Urothelium cell line (cell line): Measurements from ENCODE around the gene KCNJ5.

Source experiments
- DNase-seq: peaks from one replicate; pipeline ENCODE4 v3.0.0; 2011; ENCODE audit warnings: low spot score, mixed read lengths
- FAIRE-seq: peaks from 2 replicates; lab custom pipeline; 2011; peaks lifted over from hg19 to GRCh38; lab: Jason Lieb, UNC

Gene KCNJ5

DNA sequence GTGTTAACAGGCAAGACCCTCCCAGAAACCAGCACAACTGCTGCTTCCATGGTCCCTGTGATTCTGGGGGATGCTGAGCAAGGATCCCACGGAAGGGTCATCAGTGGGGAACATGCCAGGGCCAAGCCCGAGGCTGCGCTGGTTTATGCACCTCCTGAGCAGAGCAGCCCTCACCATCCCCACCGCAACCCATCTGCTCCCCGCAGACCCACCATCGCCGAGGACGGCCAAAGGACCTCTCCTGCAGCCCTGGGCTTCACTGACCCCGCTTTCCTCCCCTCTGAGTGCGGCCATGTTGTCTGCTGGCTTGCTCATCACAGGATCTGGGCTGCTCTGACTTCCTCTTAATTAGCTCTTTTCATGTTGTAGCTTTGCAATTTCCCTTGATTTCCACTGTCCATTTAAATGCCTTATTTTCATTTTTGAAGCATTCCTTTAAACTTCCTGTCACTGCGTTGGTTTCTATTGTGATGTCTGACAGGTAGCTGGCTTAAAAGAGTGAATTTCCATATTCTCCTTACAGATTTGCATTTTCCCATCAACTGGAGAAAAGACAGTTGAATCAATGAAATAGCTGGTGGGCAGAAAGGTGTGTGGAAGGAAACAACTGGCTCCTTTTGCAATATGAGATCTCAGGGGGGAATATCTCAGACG, 36.7 kb downstream of the KCNJ5 start:
- no peak for DNase-seq

GRCh38 chr11:128928400-128928799, 37.2 kb downstream of the KCNJ5 start:
- FAIRE-seq (no peak), DNase-seq (no peak)

More for the DNA sequence above, 36.7 kb downstream of the KCNJ5 start:
- FAIRE-seq, result no peak

GRCh38 chr11:128929468-128929867, 38.3 kb downstream of the KCNJ5 start:
- FAIRE-seq (no peak), DNase-seq (no peak)

DNA sequence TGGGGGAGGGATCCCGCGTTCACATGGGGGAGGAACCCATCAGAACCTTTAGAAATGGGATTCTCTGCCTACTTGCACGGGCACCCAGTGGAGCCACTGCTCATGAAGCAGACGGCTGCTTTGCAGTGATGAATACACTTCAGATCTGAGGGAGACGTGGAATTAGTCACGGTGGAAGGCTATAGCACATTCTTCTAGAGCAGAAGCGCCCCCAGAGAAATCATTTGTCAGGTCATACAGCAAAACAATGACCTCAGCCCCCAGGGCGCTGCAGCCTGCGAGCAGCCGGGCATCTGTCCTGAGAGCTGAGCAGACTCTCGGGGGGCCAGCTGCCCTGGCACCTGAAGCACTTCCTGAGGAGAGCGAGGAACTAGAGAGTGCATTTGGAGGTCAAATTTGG, 38.8 kb downstream of the KCNJ5 start:
- DNase-seq (no peak), FAIRE-seq (no peak)

DNA sequence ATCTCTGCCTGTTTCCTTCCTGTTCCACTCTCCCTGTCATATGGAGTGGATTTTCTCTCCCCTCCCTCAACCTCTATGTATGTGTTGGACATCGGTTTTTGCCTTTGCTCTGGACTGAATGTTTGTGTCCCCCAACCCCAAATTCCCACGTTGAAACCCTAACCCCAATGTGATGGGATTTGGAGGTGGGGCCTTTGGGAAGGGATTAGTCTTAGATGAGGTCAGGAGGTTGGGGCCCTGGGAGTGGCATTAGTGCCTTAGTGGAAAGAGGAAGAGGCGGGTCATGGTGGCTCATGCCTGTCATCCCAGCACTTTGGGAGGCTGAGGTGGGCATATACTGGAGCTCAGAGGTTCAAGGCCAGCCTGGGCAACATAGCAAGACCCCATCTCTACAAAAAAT, 39.9 kb downstream of the KCNJ5 start:
- FAIRE-seq, result no peak
- DNase-seq, result no peak

DNA sequence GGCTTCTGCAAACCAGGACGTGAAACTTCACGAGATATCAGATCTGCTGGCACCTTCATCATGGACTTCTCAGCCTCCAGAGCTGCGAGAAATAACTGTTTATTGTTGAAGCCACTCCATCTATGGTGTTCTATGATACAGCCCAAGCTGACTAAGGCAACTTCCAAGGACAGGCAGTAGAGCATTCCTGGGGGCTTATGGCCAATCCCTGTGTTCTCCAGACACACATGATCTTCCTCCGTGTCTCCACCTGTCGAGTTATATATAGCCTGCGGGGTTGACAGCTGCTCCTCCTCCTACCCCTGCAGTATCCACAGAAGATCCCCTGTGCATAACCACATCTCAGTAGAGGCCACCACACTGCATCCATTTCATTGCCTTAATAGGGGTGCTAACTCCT, 40.5 kb downstream of the KCNJ5 start:
- DNase-seq, result no peak
- FAIRE-seq, result no peak

- FAIRE-seq (no peak), DNase-seq (no peak)
Observed at GRCh38 chr11:128933481-128934178, 42.5 kb downstream of the KCNJ5 start.

- DNase-seq (no peak), FAIRE-seq (no peak)
Observed at GRCh38 chr11:128934351-128934750, 43.2 kb downstream of the KCNJ5 start.

- DNase-seq (no peak), FAIRE-seq (no peak)
Observed at GRCh38 chr11:128934926-128935325, 43.8 kb downstream of the KCNJ5 start.

GRCh38 chr11:128936606-128937251, 45.6 kb downstream of the KCNJ5 start:
- FAIRE-seq, result no peak
- DNase-seq, result no peak

GRCh38 chr11:128937480-128937879, 46.3 kb downstream of the KCNJ5 start:
- no peak for DNase-seq
- no peak for FAIRE-seq

- FAIRE-seq (no peak), DNase-seq (no peak)
Observed at GRCh38 chr11:128938156-128938885, 47.2 kb downstream of the KCNJ5 start.

DNA sequence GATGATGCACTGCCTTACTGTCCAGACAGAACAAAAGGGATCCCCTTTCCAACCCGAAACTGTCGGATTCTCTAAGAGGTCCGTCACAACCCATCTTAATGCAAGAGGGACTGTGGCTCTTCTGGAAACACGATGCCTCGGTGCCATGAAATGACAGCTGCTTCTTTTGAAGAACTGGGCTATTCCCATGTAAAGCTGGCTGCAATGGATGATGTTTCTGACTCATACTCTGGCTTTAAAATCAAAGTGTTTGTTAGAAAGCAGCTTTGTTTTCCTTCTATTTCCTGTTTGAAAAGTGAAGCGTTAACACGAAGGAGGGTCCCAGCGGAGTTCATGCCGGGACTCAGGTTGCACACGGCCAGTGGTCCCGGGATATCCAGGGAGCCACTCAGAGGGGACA, 48.4 kb downstream of the KCNJ5 start:
- no peak for FAIRE-seq
- DNase-seq, result no peak

DNA sequence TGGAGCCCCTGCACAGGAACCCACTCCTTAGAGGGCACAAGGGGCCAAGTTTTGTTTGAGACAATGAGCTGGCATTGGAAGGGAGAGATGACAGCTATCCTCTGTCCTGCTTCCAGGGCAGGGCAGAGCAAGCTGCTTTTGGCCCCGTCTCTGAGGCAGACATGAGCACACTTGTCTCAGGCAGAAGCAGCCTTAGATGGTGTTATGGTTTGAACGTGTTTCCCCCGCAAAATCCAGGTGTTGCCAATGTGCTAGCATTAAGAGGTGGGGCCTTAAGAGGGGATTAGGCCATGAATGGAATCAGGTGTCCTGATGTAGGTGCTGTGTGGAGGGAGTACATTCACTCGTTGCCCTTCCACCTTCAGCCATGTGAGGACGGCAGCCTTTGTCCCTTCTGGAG, 49.0 kb downstream of the KCNJ5 start:
- FAIRE-seq, result no peak
- DNase-seq, result no peak

- FAIRE-seq, result no peak
- no peak for DNase-seq
Observed at GRCh38 chr11:128940603-128941002, 49.4 kb downstream of the KCNJ5 start.

DNA sequence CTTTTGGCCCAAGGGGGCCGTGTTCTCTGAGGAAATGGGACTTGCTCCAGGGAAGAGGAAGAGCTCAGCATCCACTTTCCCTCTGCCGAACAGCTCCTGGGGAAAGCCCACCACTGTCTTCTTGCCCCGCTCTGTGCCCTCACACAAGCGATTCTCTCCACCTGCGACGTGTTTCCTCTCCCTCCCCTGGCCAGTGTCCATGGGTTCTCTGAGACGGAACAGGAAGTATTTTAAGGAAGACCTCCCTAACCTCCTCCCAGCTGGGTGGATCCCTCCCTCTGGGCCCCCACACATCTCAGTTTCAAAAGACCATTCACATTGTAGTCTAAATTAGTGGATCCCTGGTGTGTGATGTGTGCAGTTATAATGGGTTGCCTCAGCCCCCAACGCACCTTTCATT, 50.0 kb downstream of the KCNJ5 start:
- DNase-seq (no peak), FAIRE-seq (no peak)

DNA sequence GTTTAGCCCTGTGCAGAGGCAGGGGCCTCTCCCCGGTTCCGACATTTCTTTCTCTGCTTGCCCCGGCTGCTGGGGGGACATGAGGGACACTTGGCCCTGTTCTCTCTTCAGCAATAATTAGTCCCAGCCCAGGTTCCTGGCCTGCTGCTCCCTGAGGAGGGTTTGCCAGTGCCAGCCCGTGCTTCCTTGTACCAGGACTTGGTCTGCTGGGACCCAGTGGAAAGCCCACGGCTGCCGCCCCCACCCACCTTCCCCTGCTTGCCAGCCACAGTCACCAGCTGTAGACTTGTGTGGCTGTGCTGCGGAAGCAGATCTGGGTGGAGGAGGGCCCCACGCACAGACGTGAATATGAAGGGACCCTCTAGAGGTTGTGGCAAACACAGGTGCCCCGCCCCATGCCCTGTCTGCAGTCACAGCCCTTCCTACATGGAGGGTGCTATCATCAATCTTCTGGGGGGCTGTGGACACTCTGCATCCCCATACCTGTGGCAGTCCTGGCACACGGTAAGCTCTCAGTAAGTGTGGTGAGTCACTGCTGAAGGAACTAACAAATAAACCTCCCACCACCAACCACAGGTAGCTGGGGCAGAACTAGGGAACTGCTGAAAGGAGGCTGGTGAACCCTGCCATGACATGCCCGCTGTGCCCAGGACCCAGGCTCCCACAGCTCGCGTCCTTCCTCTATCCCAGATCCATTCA, 50.6 kb downstream of the KCNJ5 start:
- DNase-seq, result peak; percentile 16
- FAIRE-seq, result no peak

DNA sequence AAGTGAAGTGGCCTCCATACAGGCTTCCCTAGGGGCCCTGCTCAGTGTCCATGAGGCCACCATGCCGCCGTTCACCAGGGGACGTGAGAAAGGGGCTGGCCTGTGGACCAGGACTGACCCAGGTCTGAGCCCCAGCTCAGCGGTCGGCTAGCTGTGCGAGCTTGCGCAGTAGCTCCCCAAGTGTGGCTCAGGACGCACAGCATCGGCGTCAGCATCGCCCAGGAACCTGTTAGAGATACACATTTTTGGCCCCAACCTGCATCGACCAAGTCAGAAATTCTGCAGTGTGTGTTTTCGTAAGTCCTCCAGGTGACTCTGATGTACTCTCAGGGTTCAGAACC, 51.1 kb downstream of the KCNJ5 start:
- DNase-seq (no peak), FAIRE-seq (no peak)

DNA sequence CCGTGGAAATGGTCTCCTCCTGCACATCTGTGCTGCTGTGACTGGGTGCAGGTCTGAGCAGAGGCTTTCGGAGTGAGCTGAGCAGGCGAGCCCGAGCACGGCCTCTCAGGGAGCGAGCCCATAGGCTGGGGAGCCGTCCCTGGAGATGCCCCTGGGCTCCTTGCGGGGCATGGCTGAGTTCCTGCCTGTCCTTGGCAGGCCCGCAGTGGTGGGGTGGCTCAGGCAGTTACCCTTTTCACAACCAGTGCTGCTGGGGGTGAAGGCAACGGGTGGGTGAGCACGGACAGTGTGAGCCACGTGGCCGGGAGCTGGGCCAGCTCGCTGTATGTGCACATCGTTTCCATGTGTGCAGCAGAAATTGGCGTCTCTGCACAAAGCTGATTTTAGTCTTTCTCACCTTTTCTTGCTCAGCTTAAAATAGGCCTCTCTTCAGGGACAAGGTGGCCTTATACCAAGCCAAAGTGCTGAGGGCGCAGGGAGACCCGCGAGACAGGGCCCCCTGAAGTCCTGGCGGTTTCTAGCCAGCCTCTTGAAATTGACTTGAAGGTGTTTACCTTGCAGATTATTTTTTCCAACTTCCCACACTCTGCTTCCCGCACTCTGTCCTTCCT, 51.8 kb downstream of the KCNJ5 start, which contains the start of gene TP53AIP1:
Gene TP53AIP1, minus strand, starts transcription at position 55 of the 611 bp plus-strand sequence. CDS start 5,053 bp downstream, outside the sequence.
- DNase-seq (no peak), FAIRE-seq (no peak)

- FAIRE-seq, result no peak
- DNase-seq, result no peak
Observed at GRCh38 chr11:128943428-128943976, 52.3 kb downstream of the KCNJ5 start.
